SH-SY5Y (cell line): ENCODE data around the gene CCDC88C.

ENCODE experiments used
- GATA2 ChIP-seq: IDR thresholded peaks from 2 replicates; pipeline ENCODE4 v1.6.1; 2011; ENCODE audit warnings: mild to moderate bottlenecking, low read depth, low read length
- GATA3 ChIP-seq: IDR thresholded peaks from 2 replicates; pipeline ENCODE4 v1.6.1; 2011; ENCODE audit warnings: low read depth, mild to moderate bottlenecking, low read length, moderate library complexity

- TF ChIP-seq GATA2 = no peak
- TF ChIP-seq GATA3 = no peak
Observed at GRCh38 chr14:91327250-91327595, 90.4 kb downstream of the CCDC88C start.
